ENCODE results near the gene ZNF544.

ZNF544 gene

GRCh38 chr19:58228585-58229254 is at the start of gene ZNF544:
Gene ZNF544 (plus strand): TSS chr19:58228914. CDS start chr19:58244024, 15,110 bp downstream.
- DNase-seq: peak in 1 of 2 experiments; percentile 15

- no peak for DNase-seq
These were observed 46.7 kb upstream of the ZNF544 start for GRCh38 chr19:58181902-58182576.

- DNase-seq: peak in 1 of 2 experiments; percentile 88
These were observed 46.1 kb upstream of the ZNF544 start for GRCh38 chr19:58182577-58182988.

- peak; percentile 72 to 82 for DNase-seq
These were observed 45.5 kb upstream of the ZNF544 start, which contains the start of gene ZNF274 for GRCh38 chr19:58182989-58183816. Gene ZNF274 (plus strand): TSS chr19:58183061. CDS start chr19:58183966, 905 bp downstream.

GRCh38 chr19:58183817-58184215 is 44.9 kb upstream of the ZNF544 start:
- no peak for DNase-seq

- no peak for DNase-seq
These were observed 31.7 kb upstream of the ZNF544 start for GRCh38 chr19:58196901-58197616.

- DNase-seq: no peak
These were observed 24.8 kb upstream of the ZNF544 start for GRCh38 chr19:58203814-58204475.

- no peak for DNase-seq
These were observed 24.1 kb upstream of the ZNF544 start for GRCh38 chr19:58204566-58204965.

GRCh38 chr19:58209577-58209976 is 19.1 kb upstream of the ZNF544 start:
- DNase-seq: no peak

- DNase-seq: no peak
These were observed 16.2 kb upstream of the ZNF544 start for GRCh38 chr19:58212336-58213074.

- no peak for DNase-seq
These were observed 15.7 kb upstream of the ZNF544 start for GRCh38 chr19:58213075-58213369.

- DNase-seq: no peak
These were observed 11.6 kb upstream of the ZNF544 start for GRCh38 chr19:58217069-58217481.

GRCh38 chr19:58217607-58218391 is 10.9 kb upstream of the ZNF544 start:
- no peak for DNase-seq

GRCh38 chr19:58218899-58219298 is 9.8 kb upstream of the ZNF544 start:
- DNase-seq: no peak

GRCh38 chr19:58227964-58228584 is 640 bp upstream of the ZNF544 start:
- no peak for DNase-seq

GRCh38 chr19:58229255-58229639 is 533 bp downstream of the ZNF544 start:
- DNase-seq: no peak

GRCh38 chr19:58237324-58237723 is 8.6 kb downstream of the ZNF544 start:
- no peak for DNase-seq

- DNase-seq: no peak
These were observed 14.6 kb downstream of the ZNF544 start for GRCh38 chr19:58243351-58243750.

GRCh38 chr19:58248886-58249285 is 20.2 kb downstream of the ZNF544 start:
- DNase-seq: no peak

- DNase-seq: no peak
These were observed 23.5 kb downstream of the ZNF544 start for GRCh38 chr19:58252102-58252685.

All from cerebellar nuclear complex (tissue), 1 donor.